GM18505 (cell line): ENCODE measurements around the gene ELMO1.

Experiments used
- ATAC-seq: cut with Tn5 transposase; IDR thresholded peaks from one replicate; pipeline ENCODE4 v1.9.1; 2021; ENCODE audit not compliant: unreplicated experiment
- POLR2A ChIP-seq: IDR thresholded peaks from 4 replicates; pipeline ENCODE4 v1.6.1; 2011; ENCODE audit warnings: borderline replicate concordance; ENCODE audit not compliant: insufficient read depth, insufficient read length; ENCODE audit errors: extremely low read depth

The ELMO1 gene

GRCh38 chr7:37416378-37417106 lies 32.1 kb downstream of the ELMO1 start:
- no peak for TF ChIP-seq POLR2A
- no peak for ATAC-seq

DNA sequence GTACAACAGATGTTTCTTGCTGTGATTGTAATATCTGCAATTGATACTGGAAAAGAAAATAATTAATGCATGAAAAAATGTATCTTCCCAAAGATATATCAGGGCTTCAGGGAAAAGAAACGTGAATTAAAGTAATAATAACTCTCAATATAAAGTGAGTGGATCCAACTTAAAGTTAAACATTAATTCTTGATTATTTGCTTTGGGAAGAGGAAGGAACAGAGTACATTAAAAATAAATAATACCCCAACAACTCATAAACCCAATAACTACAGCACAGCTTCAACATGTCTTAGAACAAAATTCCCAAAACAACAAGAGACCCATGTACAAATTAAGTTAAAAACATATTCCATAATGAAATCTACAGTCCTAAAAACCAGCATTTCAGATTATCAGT lies 33.0 kb downstream of the ELMO1 start:
- TF ChIP-seq POLR2A = no peak
- ATAC-seq = no peak

DNA sequence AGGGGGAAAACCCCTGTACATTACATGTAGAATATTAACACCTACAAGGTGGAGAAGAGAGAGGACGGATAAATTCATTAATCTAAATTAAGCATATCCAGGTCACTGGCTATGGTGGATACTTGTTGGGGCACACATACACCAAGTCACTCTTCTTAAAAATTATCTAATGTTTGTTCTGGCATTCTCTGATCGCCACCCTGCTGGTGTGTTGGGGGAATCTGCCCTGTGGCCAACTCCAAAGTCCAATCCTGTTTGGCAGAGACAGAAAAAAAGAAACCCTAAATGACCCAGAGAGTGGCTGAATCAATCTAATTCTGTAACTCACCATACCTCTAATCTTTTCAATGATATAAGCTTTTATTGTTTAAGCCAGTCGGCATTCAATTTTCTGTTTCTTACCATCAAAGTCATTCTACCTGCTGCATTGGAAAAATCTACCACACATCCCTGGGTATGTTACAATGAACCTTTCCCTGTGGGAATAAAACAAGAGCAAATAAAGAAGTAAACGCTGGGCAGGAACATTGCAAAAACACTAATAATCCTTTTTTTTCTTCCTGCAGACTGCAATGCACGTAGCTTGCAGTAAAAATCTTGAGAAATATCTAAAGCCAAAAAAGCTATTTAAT lies 34.2 kb downstream of the ELMO1 start:
- no peak for ATAC-seq
- TF ChIP-seq POLR2A = no peak

- ATAC-seq = no peak
- no peak for TF ChIP-seq POLR2A
These were observed 37.1 kb downstream of the ELMO1 start for GRCh38 chr7:37411444-37412034.

GRCh38 chr7:37410305-37411229 lies 38.1 kb downstream of the ELMO1 start:
- TF ChIP-seq POLR2A = no peak
- no peak for ATAC-seq

DNA sequence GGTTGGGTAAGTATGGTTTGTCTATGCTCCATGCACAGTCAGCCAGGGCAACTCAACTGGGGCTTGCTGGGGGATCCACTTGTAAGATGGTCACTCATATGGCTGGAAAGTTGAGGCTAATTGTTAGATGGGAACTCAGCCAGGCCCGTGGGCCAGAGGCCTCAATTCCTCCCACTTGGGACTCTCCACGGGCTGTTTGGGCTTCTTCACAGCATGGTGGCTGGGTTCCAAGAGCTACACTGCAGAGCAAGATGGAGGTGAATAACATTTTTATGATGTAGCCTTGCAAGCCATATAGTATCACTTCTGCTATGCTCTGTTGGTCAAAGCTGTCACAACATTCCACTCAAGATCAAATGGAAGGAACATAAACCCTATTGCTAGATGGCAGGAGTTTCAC lies 39.2 kb downstream of the ELMO1 start:
- no peak for ATAC-seq
- TF ChIP-seq POLR2A = no peak

DNA sequence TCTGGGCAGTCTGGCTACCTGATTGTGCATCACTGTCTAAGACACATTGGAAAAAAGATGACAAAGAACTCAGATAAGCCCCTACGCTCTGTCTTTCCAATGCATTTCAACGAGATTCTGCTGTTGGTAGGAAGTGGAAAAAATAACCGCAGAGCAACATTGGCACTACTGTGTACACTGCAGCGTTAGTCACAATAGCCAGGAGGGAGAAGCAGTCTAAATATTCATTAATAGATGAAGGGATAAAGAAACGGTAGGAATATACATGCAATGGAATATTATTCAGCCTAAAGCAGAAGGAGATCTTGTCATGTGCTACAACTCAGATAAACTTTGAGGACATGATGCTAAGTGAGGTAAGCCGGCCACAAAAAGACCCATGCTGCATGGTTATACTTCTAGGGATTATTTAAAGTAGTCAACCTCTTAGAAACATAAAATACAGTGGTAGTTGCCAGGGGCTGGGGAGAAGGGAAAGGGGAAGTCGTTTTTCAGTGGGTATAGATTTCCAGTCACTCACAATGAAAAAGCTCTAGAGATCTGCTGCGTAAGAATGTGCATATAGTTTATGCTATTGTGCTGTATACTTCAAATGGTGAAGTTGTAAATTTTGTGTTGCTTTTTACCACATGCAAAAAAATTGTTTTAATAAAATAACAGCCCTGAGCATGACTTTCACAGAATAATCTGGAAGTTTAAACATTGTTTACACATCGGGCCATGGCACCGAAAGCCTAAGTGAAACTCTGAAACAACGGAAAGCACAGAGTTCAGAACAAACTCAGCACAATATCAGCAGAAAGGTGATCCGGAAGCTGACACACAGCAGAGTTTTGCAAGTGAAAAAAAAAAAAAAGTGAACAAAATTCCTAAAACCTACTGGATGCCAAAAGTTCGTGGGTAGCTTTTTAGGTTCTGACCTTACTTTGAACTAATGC lies 40.1 kb downstream of the ELMO1 start:
- ATAC-seq = no peak
- no peak for TF ChIP-seq POLR2A

DNA sequence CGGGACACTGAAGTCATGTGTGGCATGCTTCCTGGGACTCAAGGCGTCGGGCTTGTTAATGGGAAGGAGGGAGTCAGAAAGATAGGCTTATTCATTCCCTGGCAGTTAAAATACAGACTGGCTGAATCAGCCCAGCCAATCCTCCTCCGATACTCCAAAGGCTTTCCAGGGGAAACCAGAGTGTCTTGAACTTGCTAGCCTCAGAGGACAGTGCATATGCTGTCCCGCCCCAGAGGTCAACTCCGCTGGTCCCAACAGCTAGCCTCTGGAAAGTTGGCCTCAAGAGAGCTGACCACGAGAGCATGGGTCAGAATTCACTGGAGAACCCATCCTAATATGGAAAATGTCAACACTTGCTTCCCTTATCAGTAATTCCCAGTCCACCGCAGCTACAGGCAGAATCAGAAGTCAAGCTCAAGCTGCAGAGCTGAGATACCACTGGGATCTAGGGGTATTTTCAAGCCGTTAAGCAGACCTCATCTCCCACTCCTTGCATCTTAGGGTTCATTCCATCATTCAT lies 43.0 kb downstream of the ELMO1 start:
- no peak for TF ChIP-seq POLR2A
- no peak for ATAC-seq

- ATAC-seq = no peak
- TF ChIP-seq POLR2A = no peak
These were observed 43.5 kb downstream of the ELMO1 start for GRCh38 chr7:37405128-37405527.

DNA sequence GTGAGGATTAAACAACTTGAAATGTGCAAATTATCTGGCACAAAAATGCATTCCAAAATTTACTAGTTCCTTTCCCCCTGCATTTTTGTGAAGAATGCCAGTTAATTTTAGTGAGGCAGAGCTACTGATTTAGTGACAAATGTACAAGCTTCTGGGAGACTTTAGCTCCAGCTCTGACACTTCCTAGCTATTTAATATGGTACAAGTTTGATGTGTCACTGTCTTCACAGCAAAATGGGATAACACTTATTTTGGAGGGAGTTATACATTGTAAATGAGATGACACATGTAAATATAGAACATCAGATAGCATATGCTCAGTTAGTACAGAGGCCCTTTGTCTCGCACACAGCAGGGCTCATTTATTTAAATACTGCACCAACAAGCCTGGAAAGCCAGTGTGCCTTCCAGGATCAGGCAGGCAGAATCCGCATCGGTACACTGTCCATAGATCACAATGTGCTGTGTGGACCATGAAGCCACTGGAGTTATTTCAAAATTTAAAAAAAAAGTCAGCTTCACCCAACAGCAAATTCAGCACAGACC lies 48.7 kb downstream of the ELMO1 start:
- no peak for ATAC-seq
- TF ChIP-seq POLR2A = no peak

DNA sequence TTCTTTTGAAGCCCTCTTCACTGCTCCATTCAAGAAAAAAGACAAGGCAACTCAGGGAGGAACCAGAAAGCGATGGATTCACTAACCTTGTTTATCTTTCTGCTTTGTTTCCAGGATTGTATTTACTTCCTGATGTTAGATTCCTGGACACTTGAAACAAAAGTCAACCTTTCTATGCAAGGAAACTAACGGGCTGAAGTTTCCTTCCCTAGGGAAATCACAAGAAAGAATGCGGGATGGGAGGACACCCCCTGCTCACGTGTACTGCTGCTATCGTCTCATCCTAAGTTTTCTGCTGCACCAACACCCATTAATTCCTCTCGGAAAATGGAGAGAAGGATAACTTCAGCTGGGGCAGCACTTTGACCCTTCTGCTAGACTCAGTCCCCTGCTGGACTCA lies 50.3 kb downstream of the ELMO1 start:
- no peak for ATAC-seq
- no peak for TF ChIP-seq POLR2A
